Smooth muscle cell of the pulmonary artery (primary cell): ENCODE data around the gene COPB2. TPM values are rescaled to one million over a fixed set of nuclear protein-coding genes. Genes with fewer than 3 reads are reported as not detected.

Experiments used
- total RNA-seq: library from RNA; depleted of rRNA; stranded (reverse); fragments of >200 nt; gene quantifications from 2 replicates; pipeline ENCODE4 v1.2.3, GENCODE V29; 2014

Gene COPB2
- total RNA-seq, result 246 and 311 TPM in 2 replicates

GRCh38 chr3:139389552-139390368, at the start of gene COPB2:
COPB2 (minus strand) TSS chr3:139389647; CDS start chr3:139389550, 97 bp downstream.

GRCh38 chr3:139343895-139344856, 45.3 kb downstream of the COPB2 start, which contains the start of gene MRPS22:
MRPS22 (plus strand) TSS chr3:139344020; CDS start chr3:139344027, 7 bp downstream.

Other genes with a start within 250 kb of the COPB2 start
- 31.9 and 43.3 TPM in 2 replicates for gene MRPS22, start 45.6 kb downstream of the COPB2 start, total RNA-seq
- gene RBP2, start 86.9 kb upstream of the COPB2 start, total RNA-seq, result not detected in 2 replicates
- gene RBP1, start 150.1 kb upstream of the COPB2 start, total RNA-seq, result 4.6 and 15.2 TPM in 2 replicates